NCI-H1930 (cell line): Measurements from ENCODE around the gene MATN4.

ENCODE experiments used
- DNase-seq, 2 experiments: peaks; one replicate each; lab custom pipeline; 2025; lab: John Stamatoyannopoulos, UW

Gene MATN4

GRCh38 chr20:45290677-45291355 lies 17.3 kb downstream of the MATN4 start:
- peak; percentile 75 to 86 for DNase-seq

GRCh38 chr20:45289942-45290676 lies 18.0 kb downstream of the MATN4 start:
- no peak for DNase-seq

GRCh38 chr20:45288860-45289259 lies 19.2 kb downstream of the MATN4 start:
- DNase-seq: no peak

GRCh38 chr20:45288376-45288775 lies 19.7 kb downstream of the MATN4 start:
- DNase-seq: no peak

- DNase-seq: no peak
Measured at GRCh38 chr20:45283551-45284057, 24.5 kb downstream of the MATN4 start.

GRCh38 chr20:45282700-45283550 lies 25.2 kb downstream of the MATN4 start:
- no peak for DNase-seq

- DNase-seq: no peak
Measured at GRCh38 chr20:45279992-45280391, 28.1 kb downstream of the MATN4 start.

GRCh38 chr20:45275338-45275737 lies 32.8 kb downstream of the MATN4 start:
- DNase-seq: no peak

GRCh38 chr20:45269754-45270270 lies 38.3 kb downstream of the MATN4 start:
- DNase-seq: no peak

- no peak for DNase-seq
Measured at GRCh38 chr20:45269056-45269455, 39.0 kb downstream of the MATN4 start.

GRCh38 chr20:45268531-45268930 lies 39.6 kb downstream of the MATN4 start:
- DNase-seq: no peak

- no peak for DNase-seq
Measured at GRCh38 chr20:45266977-45267376, 41.1 kb downstream of the MATN4 start.

GRCh38 chr20:45263556-45264266 lies 44.4 kb downstream of the MATN4 start:
- no peak for DNase-seq

- DNase-seq: no peak
Measured at GRCh38 chr20:45258664-45259063, 49.4 kb downstream of the MATN4 start.

GRCh38 chr20:45258259-45258658 lies 49.8 kb downstream of the MATN4 start:
- DNase-seq: no peak

- DNase-seq: no peak
Measured at GRCh38 chr20:45257711-45258110, 50.4 kb downstream of the MATN4 start.

- DNase-seq: no peak
Measured at GRCh38 chr20:45257161-45257560, 50.9 kb downstream of the MATN4 start.

- no peak for DNase-seq
Measured at GRCh38 chr20:45254383-45255262, 53.5 kb downstream of the MATN4 start, which contains the start of gene SLPI. Gene SLPI, minus strand, starts transcription at chr20:45254564. Its CDS starts 21 bp downstream, at chr20:45254543.

GRCh38 chr20:45253261-45253660 lies 54.8 kb downstream of the MATN4 start:
- DNase-seq: no peak

GRCh38 chr20:45251884-45252560 lies 56.1 kb downstream of the MATN4 start:
- DNase-seq: no peak
